Stimulated activated CD4-positive, alpha-beta T cell treated with anti-CD3 and anti-CD28 coated beads, TNF-alpha, amount 100 ng/mL, for 1 hour (primary cell): ENCODE data around the gene DMKN.

ENCODE experiments used
- DNase-seq, 3 donors: peaks; one replicate each; pipeline ENCODE4 v3.0.0-alpha.2; 2020; ENCODE audit warnings: low read depth in 3 of 3, low spot score in 1 of 3

The DMKN gene

GRCh38 chr19:35524181-35524837 is 10.9 kb upstream of the DMKN start:
- no peak for DNase-seq

- no peak for DNase-seq
These were observed 9.4 kb upstream of the DMKN start for GRCh38 chr19:35522745-35523327.

- DNase-seq: no peak
These were observed 7.8 kb upstream of the DMKN start for GRCh38 chr19:35521124-35521743.

GRCh38 chr19:35519291-35519690 is 5.8 kb upstream of the DMKN start:
- DNase-seq: no peak

- DNase-seq: no peak
These were observed 4.9 kb upstream of the DMKN start for GRCh38 chr19:35518313-35518712.

- DNase-seq: no peak
These were observed 3.9 kb upstream of the DMKN start for GRCh38 chr19:35517342-35517741.

- DNase-seq: no peak
These were observed 2.9 kb upstream of the DMKN start for GRCh38 chr19:35516310-35516709.

- DNase-seq: no peak
These were observed 897 bp upstream of the DMKN start for GRCh38 chr19:35514282-35514809.

- DNase-seq: no peak
These were observed 420 bp downstream of the DMKN start for GRCh38 chr19:35512831-35513627.

GRCh38 chr19:35511337-35511736 is 2.1 kb downstream of the DMKN start:
- DNase-seq: no peak

GRCh38 chr19:35510626-35510964 is 2.9 kb downstream of the DMKN start:
- DNase-seq: no peak

- peak; percentile 8 to 70 (median 50) for DNase-seq
These were observed 3.4 kb downstream of the DMKN start for GRCh38 chr19:35509861-35510625.

- no peak for DNase-seq
These were observed 4.3 kb downstream of the DMKN start for GRCh38 chr19:35509018-35509652.

GRCh38 chr19:35508129-35508528 is 5.3 kb downstream of the DMKN start:
- DNase-seq: no peak

- DNase-seq: no peak
These were observed 5.9 kb downstream of the DMKN start for GRCh38 chr19:35507561-35507960.

- no peak for DNase-seq
These were observed 7.4 kb downstream of the DMKN start for GRCh38 chr19:35506011-35506410.

- no peak for DNase-seq
These were observed 10.7 kb downstream of the DMKN start for GRCh38 chr19:35502751-35503150.

- no peak for DNase-seq
These were observed 11.8 kb downstream of the DMKN start for GRCh38 chr19:35501684-35502083.

GRCh38 chr19:35500611-35501010 is 12.8 kb downstream of the DMKN start:
- no peak for DNase-seq

- DNase-seq: no peak
These were observed 14.4 kb downstream of the DMKN start for GRCh38 chr19:35498984-35499527.
